Measurements from ENCODE around the gene CXCL12.

The CXCL12 gene

DNA sequence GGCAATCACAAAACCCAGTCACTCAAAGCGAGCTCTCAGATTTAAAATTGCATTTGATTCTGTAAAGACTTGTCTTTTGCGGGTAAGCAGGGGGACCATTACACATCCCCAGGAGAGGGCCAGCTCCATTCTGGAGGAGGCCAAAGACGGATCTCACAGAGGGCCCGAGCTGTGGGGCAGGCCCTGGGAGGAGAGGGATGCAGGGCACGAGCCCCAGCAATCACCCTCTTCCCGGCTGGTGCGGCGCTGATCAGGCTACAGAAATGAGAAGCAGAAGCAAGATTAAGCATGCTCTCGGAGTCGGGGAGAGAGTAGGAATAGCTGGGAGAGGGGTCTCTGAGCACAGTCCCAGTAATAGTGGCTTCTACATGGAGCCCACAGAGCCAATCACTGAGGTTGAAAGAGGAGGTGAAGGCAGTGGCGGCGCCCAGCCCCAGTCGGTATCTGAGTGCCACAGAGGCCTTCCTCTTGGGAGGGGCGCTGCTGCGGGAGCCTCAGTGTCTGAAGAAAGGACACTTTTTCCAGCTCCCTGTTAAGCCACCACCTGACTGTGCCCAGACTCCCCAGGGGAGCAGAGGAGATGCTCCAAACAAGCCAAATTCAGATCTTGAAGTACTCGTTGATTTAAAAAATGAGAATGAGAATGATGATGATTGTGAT is 7.1 kb downstream of the CXCL12 start:
- 91 to 92% methylated on average over 16 of the region's 16 CpGs for WGBS, 2 experiments
- Histone ChIP-seq H3K9me3 (ENCODE audit: control insufficient read depth, low read length) (no peaks in the 10 kb centered on the region), H3K27ac (ENCODE audit: insufficient read depth, low read depth, low read length, poor library complexity, severe bottlenecking) (no peak overlapping the region), H3K4me1 (ENCODE audit: control insufficient read depth, insufficient read depth, low read length) (peaks cover 7% of the 10 kb centered on the region), H3K36me3 (ENCODE audit: control insufficient read depth, insufficient read depth, low read length) (no peaks in the 10 kb centered on the region), H3K4me3 (ENCODE audit: insufficient read depth, low read depth, low read length) (no peak overlapping the region), H3K27me3 (ENCODE audit: control insufficient read depth, insufficient read depth, low read length, poor library complexity, severe bottlenecking) (peaks cover 11% of the 10 kb centered on the region)

DNA sequence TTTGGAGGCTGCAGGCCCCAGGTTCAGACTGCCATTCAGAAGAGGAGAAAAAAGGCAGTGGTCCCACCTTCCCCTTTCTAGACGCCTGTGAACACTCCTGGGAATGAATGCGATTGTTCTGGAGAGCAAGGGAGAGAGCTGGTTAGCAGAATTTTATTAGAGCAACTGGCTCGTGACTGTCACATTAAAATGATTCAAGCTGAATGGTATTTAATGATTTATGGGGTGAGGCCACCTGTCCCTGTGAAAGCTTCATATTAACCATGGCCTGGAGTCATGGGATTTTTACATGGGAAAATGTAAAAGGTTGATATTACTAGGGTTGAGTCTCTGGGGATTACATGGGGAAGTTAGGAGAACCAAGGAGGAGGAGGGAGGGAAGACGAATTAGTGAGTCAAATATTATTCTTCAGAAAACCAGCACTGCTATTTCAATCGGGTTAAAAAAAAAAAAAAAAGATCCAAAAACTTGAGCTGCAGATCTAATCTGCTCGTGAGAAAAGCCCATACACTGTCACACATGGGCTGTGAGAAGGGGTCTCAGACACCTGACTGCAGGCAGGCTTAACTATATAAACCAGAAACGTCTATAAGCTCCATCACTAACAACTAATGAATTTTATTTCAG is 8.3 kb downstream of the CXCL12 start:
- Histone ChIP-seq H3K4me3 (ENCODE audit: insufficient read depth, low read depth, low read length) (no peak overlapping the region), H3K36me3 (ENCODE audit: control insufficient read depth, insufficient read depth, low read length) (no peaks in the 10 kb centered on the region), H3K27ac (ENCODE audit: insufficient read depth, low read depth, low read length, poor library complexity, severe bottlenecking) (no peak overlapping the region), H3K27me3 (ENCODE audit: control insufficient read depth, insufficient read depth, low read length, poor library complexity, severe bottlenecking) (no peaks in the 10 kb centered on the region), H3K9me3 (ENCODE audit: control insufficient read depth, low read length) (no peaks in the 10 kb centered on the region), H3K4me1 (ENCODE audit: control insufficient read depth, insufficient read depth, low read length) (no peaks in the 10 kb centered on the region)
- WGBS, 2 experiments = 92 to 93% methylated on average over 7 of the region's 7 CpGs

- Histone ChIP-seq H3K27me3 (ENCODE audit: control insufficient read depth, insufficient read depth, low read length, poor library complexity, severe bottlenecking) (no peaks in the 10 kb centered on the region), H3K27ac (ENCODE audit: insufficient read depth, low read depth, low read length, poor library complexity, severe bottlenecking) (no peak overlapping the region), H3K4me3 (ENCODE audit: insufficient read depth, low read depth, low read length) (no peak overlapping the region), H3K36me3 (ENCODE audit: control insufficient read depth, insufficient read depth, low read length) (no peaks in the 10 kb centered on the region), H3K4me1 (ENCODE audit: control insufficient read depth, insufficient read depth, low read length) (no peaks in the 10 kb centered on the region), H3K9me3 (ENCODE audit: control insufficient read depth, low read length) (no peaks in the 10 kb centered on the region)
- WGBS, 2 experiments = 91 to 94% methylated on average over 6 of the region's 6 CpGs
Observed at GRCh38 chr10:44374155-44374554, 10.7 kb downstream of the CXCL12 start.

DNA sequence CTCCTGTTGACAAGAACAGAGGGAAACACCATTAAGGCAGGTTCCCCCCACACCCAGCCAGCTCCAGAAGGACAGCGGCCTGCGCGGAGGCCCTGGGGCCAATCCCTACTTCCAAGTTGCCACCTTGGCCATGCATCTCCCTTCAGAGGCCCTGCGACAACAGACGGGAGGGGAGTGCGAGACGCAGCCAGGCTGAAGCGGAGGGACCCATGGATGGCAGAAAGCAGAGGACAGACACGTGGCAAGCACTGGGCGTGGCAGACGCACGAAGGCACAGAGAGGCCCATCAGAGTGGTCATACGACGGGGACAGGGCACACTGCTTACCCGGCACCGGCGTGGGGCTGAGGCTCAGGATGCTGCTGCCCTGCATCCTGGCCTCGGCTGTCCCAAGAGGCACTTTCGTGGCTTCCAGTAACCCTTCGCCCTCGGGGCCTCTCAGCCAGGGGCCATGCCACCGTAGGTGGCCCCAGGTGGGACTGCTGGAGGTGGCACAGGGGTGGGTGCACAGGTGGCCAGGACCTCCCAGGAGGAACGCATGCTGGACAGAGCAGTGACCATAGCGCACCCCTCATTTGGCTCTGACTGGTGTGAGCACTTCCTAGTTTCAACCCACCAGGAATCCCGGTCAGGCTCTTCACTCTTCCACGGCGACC is 11.4 kb downstream of the CXCL12 start:
- Histone ChIP-seq H3K4me1 (ENCODE audit: control insufficient read depth, insufficient read depth, low read length) (no peaks in the 10 kb centered on the region), H3K27me3 (ENCODE audit: control insufficient read depth, insufficient read depth, low read length, poor library complexity, severe bottlenecking) (no peaks in the 10 kb centered on the region), H3K27ac (ENCODE audit: insufficient read depth, low read depth, low read length, poor library complexity, severe bottlenecking) (no peak overlapping the region), H3K9me3 (ENCODE audit: control insufficient read depth, low read length) (no peaks in the 10 kb centered on the region), H3K4me3 (ENCODE audit: insufficient read depth, low read depth, low read length) (no peak overlapping the region), H3K36me3 (ENCODE audit: control insufficient read depth, insufficient read depth, low read length) (no peaks in the 10 kb centered on the region)
- 95 to 96% methylated on average over 27 of the region's 27 CpGs for WGBS, 2 experiments

GRCh38 chr10:44372181-44372580 is 12.7 kb downstream of the CXCL12 start:
- Histone ChIP-seq H3K4me3 (ENCODE audit: insufficient read depth, low read depth, low read length) (no peak overlapping the region), H3K9me3 (ENCODE audit: control insufficient read depth, low read length) (no peaks in the 10 kb centered on the region)
- WGBS, 2 experiments = 92 to 93% methylated on average over 5 of the region's 5 CpGs

DNA sequence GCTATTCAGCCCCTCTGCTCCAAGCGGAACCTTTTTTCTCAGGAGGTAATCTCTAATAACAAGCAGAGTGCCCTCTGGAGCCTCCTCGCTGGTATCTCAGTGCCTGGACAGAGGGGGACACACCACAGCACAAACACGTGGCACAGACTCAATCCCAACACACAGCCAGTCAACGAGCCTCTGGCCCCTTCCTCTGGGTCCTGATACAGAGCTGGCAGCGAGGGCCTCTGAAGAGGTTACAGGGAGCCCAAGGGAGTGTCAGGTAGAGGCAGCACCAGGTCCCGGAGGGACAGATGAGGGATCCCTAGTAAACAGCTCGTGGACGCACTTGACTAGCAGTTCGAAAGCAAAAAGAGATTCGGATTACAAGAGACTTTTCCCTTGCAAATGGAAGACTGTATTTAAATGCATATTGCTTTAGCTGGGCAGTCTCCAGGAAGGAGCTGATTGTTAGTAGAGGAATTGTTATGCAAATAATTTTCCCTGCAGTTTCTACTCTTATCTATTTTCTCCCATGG is 14.1 kb downstream of the CXCL12 start:
- H3K27me3 ChIP-seq (ENCODE audit: control insufficient read depth, insufficient read depth, low read length, poor library complexity, severe bottlenecking) = no peaks in the 10 kb centered on the region
- no peaks in the 10 kb centered on the region for H3K9me3 ChIP-seq (ENCODE audit: control insufficient read depth, low read length)
- no peak overlapping the region for H3K4me3 ChIP-seq (ENCODE audit: insufficient read depth, low read depth, low read length)
- WGBS, 2 experiments = 2 to 5% methylated on average over 10 of the region's 10 CpGs
- no peak overlapping the region for H3K27ac ChIP-seq (ENCODE audit: insufficient read depth, low read depth, low read length, poor library complexity, severe bottlenecking)
- no peaks in the 10 kb centered on the region for H3K36me3 ChIP-seq (ENCODE audit: control insufficient read depth, insufficient read depth, low read length)
- no peaks in the 10 kb centered on the region for H3K4me1 ChIP-seq (ENCODE audit: control insufficient read depth, insufficient read depth, low read length)

More at GRCh38 chr10:44372181-44372580, 12.7 kb downstream of the CXCL12 start:
- H3K36me3 ChIP-seq (ENCODE audit: control insufficient read depth, insufficient read depth, low read length) = no peaks in the 10 kb centered on the region
- H3K27me3 ChIP-seq (ENCODE audit: control insufficient read depth, insufficient read depth, low read length, poor library complexity, severe bottlenecking) = no peaks in the 10 kb centered on the region
- H3K27ac ChIP-seq (ENCODE audit: insufficient read depth, low read depth, low read length, poor library complexity, severe bottlenecking) = no peak overlapping the region
- H3K4me1 ChIP-seq (ENCODE audit: control insufficient read depth, insufficient read depth, low read length) = no peaks in the 10 kb centered on the region

DNA sequence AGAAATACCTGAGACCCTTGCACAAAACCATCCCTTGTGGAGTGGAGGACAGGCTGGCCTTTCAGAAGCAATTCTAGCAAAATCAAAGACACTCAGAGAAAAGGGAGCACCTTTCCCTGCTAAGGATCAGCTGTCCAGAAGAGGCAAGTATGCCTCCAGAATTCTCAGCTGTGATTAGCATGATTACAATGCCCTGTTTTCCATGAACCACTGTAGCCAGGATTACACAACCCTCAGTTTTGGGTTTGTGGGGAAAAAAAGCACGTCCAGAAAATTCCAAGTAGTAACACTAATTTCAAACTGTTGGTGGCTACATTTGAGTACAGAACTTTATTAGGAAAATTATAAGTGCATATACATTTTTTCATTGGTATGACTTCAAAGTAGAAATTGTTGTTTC is 15.0 kb downstream of the CXCL12 start:
- Histone ChIP-seq H3K9me3 (ENCODE audit: control insufficient read depth, low read length) (no peaks in the 10 kb centered on the region), H3K27ac (ENCODE audit: insufficient read depth, low read depth, low read length, poor library complexity, severe bottlenecking) (no peak overlapping the region), H3K4me3 (ENCODE audit: insufficient read depth, low read depth, low read length) (no peak overlapping the region), H3K36me3 (ENCODE audit: control insufficient read depth, insufficient read depth, low read length) (no peaks in the 10 kb centered on the region), H3K4me1 (ENCODE audit: control insufficient read depth, insufficient read depth, low read length) (no peaks in the 10 kb centered on the region), H3K27me3 (ENCODE audit: control insufficient read depth, insufficient read depth, low read length, poor library complexity, severe bottlenecking) (no peaks in the 10 kb centered on the region)
- 100% methylated on average over 1 of the region's 1 CpG for WGBS, 2 experiments

DNA sequence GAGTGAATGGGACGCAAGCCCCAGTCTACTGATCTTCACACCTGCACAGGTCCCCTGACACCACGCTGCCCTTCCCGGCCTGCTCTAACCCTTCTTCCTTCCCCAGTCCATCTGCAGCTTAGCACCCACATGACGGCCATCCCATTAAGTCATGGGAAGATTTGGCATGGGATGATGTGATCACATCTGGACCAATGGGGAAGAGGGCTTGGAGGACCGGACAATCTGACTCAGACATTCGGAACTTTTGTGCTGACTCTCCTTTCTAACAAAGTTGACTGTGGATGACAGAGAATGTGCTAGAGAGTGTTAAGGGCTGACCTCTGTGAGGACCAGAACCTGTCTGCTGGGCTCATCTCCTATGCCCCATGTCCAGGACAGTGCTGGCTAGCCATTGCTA is 15.6 kb downstream of the CXCL12 start:
- no peaks in the 10 kb centered on the region for H3K36me3 ChIP-seq (ENCODE audit: control insufficient read depth, insufficient read depth, low read length)
- H3K9me3 ChIP-seq (ENCODE audit: control insufficient read depth, low read length) = no peaks in the 10 kb centered on the region
- WGBS, 2 experiments = 93 to 94% methylated on average over 6 of the region's 6 CpGs
- H3K4me3 ChIP-seq (ENCODE audit: insufficient read depth, low read depth, low read length) = no peak overlapping the region
- H3K4me1 ChIP-seq (ENCODE audit: control insufficient read depth, insufficient read depth, low read length) = no peaks in the 10 kb centered on the region
- no peaks in the 10 kb centered on the region for H3K27me3 ChIP-seq (ENCODE audit: control insufficient read depth, insufficient read depth, low read length, poor library complexity, severe bottlenecking)
- no peak overlapping the region for H3K27ac ChIP-seq (ENCODE audit: insufficient read depth, low read depth, low read length, poor library complexity, severe bottlenecking)

- H3K4me1 ChIP-seq (ENCODE audit: control insufficient read depth, insufficient read depth, low read length) = no peaks in the 10 kb centered on the region
- no peak overlapping the region for H3K27ac ChIP-seq (ENCODE audit: insufficient read depth, low read depth, low read length, poor library complexity, severe bottlenecking)
- H3K4me3 ChIP-seq (ENCODE audit: insufficient read depth, low read depth, low read length) = no peak overlapping the region
- H3K9me3 ChIP-seq (ENCODE audit: control insufficient read depth, low read length) = no peaks in the 10 kb centered on the region
- no peaks in the 10 kb centered on the region for H3K27me3 ChIP-seq (ENCODE audit: control insufficient read depth, insufficient read depth, low read length, poor library complexity, severe bottlenecking)
- H3K36me3 ChIP-seq (ENCODE audit: control insufficient read depth, insufficient read depth, low read length) = no peaks in the 10 kb centered on the region
- whole genome bisulfite sequencing, 2 experiments = 95 to 97% methylated on average over 7 of the region's 7 CpGs
Observed at GRCh38 chr10:44368637-44369036, 16.3 kb downstream of the CXCL12 start.

- Histone ChIP-seq H3K27ac (ENCODE audit: insufficient read depth, low read depth, low read length, poor library complexity, severe bottlenecking) (no peak overlapping the region), H3K4me1 (ENCODE audit: control insufficient read depth, insufficient read depth, low read length) (no peaks in the 10 kb centered on the region), H3K4me3 (ENCODE audit: insufficient read depth, low read depth, low read length) (no peak overlapping the region), H3K9me3 (ENCODE audit: control insufficient read depth, low read length) (no peaks in the 10 kb centered on the region), H3K36me3 (ENCODE audit: control insufficient read depth, insufficient read depth, low read length) (no peaks in the 10 kb centered on the region), H3K27me3 (ENCODE audit: control insufficient read depth, insufficient read depth, low read length, poor library complexity, severe bottlenecking) (no peaks in the 10 kb centered on the region)
- WGBS, 2 experiments = 92 to 96% methylated on average over 6 of the region's 6 CpGs
Observed at GRCh38 chr10:44366941-44367630, 17.8 kb downstream of the CXCL12 start.

Data from ectodermal cell (in vitro differentiated cells).